ENCODE results near the gene SNX11.
"Not testable (repeated sequence)": the region's sequence is repeated elsewhere in the genome, so short reads cannot be mapped to it uniquely, and the experiment has no call there.

The SNX11 gene, protein sequence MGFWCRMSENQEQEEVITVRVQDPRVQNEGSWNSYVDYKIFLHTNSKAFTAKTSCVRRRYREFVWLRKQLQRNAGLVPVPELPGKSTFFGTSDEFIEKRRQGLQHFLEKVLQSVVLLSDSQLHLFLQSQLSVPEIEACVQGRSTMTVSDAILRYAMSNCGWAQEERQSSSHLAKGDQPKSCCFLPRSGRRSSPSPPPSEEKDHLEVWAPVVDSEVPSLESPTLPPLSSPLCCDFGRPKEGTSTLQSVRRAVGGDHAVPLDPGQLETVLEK

DNA sequence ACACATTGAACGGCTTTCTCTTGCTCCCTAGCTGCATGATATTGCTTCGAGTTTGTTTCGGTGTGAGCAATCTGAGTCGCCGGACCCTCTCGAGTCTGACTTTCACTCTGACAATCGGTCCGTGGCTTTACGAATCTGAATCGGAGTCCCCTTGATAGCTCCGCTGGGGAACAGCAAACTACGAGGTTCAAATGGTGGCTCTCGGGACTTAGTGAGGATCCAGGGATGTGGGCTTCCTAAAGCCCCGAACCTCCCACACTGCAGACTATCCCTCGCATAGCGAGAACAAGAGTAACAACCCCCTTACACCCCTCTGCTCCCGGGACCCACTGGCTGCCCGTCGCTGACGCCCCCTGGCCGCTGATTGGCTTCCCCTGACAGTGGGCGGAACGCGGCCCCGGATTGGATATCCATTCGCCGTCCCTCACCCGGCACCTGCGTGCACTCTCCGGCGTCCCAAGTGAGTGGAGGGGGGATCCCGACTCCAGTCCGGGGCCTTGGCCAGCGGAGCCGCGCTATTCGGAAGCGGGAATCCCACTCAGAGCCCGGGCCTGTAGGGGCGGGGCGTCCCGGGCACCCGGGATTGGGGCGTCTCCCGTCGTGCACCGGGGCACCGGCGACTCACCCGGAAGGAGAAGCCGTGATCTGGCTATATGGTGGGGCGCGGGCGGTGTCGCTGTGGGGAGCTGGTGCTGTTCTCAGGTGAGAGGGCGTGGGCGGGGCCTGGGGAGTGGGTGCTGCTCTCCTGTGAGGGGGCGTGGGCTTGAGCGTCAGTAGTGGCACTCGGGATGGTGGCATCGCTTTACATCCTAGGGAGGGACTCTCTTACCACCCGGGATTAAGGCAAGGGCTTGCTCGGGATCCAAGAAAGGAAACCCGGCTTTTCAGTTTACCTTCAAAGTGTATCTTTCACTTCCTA, at the start of gene SNX11:
Gene SNX11, plus strand, starts transcription at position 630 of the 919 bp plus-strand sequence. CDS start 4,278 bp downstream, outside the sequence.
- DNase-seq (ENCODE audit: low read depth in 2 of 2), result peak; percentile 62 to 66

DNA sequence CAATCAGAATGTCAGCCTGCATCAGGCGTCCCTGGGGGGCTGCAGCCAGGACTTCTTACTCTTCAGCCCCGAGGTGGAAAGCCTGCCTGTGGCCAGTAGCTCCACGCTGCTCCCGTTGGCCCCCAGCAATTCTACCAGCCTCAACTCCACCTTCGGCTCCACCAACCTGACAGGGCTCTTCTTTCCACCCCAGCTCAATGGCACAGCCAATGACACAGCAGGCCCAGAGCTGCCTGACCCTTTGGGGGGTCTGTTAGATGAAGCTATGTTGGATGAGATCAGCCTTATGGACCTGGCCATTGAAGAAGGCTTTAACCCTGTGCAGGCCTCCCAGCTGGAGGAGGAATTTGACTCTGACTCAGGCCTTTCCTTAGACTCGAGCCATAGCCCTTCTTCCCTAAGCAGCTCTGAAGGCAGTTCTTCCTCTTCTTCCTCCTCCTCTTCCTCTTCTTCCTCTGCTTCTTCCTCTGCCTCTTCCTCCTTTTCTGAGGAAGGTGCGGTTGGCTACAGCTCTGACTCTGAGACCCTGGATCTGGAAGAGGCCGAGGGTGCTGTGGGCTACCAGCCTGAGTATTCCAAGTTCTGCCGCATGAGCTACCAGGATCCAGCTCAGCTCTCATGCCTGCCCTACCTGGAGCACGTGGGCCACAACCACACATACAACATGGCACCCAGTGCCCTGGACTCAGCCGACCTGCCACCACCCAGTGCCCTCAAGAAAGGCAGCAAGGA, 49.0 kb upstream of the SNX11 start:
- DNase-seq (ENCODE audit: low read depth in 2 of 2), result no peak

DNA sequence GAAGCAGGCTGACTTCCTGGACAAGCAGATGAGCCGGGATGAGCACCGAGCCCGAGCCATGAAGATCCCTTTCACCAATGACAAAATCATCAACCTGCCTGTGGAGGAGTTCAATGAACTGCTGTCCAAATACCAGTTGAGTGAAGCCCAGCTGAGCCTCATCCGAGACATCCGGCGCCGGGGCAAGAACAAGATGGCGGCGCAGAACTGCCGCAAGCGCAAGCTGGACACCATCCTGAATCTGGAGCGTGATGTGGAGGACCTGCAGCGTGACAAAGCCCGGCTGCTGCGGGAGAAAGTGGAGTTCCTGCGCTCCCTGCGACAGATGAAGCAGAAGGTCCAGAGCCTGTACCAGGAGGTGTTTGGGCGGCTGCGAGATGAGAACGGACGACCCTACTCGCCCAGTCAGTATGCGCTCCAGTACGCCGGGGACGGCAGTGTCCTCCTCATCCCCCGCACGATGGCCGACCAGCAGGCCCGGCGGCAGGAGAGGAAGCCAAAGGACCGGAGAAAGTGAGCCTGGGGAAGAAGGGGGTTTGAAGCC, 48.4 kb upstream of the SNX11 start:
- DNase-seq (ENCODE audit: low read depth in 2 of 2), result no peak

DNA sequence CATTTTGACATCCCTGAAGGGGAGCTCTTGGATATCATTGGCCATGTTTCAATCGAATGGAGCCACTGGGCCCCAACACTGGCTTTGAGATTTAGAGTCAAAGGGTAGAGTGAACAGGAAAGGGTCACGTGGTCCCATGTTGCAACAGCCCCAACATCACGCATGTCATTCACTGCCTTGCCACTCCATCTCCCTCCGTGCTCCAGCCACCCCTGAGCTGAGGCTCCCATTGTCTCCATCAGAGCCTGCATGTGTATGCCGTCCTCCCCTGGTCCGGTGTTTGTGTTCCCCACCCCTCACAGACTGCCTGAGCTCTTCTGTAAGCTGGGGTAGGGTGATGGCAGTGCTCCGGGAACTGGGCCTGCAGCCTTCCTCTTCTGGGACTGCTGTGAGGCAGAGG, 47.3 kb upstream of the SNX11 start:
- no peak for DNase-seq (ENCODE audit: low read depth in 2 of 2)

DNA sequence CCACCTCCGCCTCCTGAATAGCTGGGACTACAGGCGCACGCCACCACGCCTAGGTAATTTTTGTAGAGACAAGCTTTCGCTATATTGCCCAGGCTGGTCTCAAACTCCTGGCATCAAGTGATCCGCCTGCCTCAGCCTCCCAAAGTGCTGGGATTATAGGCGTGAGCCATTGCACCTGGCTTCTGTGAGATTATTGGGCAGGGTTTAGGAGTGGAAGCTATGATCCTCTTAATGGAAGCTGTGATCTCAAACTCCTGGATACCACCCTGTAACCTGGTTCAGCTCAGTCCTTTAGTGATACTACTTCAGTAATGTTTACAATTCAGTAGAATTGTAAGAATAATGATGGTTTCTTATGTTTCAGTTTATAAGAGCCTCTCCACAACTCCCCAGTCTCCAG, 45.3 kb upstream of the SNX11 start:
- DNase-seq (ENCODE audit: low read depth in 2 of 2), result no peak

DNA sequence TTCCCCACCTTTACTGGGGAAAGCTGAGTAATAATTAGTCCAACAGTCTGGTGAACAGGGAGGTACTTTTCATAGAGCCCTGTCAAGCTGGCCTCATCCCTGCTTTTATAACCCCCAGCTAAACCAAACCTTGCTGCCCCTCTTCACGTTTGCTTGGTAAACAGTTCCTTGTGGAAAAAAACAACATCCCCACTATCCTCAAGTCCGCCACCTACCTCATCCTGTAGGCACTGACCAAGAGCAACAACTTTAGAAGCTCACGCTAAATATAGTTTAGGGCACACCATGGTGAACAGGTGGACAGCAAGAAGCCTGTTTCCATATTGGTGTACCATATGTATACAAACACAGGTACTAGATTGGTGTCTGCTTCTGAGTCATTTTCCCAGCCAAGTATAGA, 42.9 kb upstream of the SNX11 start:
- no peak for DNase-seq (ENCODE audit: low read depth in 2 of 2)

DNA sequence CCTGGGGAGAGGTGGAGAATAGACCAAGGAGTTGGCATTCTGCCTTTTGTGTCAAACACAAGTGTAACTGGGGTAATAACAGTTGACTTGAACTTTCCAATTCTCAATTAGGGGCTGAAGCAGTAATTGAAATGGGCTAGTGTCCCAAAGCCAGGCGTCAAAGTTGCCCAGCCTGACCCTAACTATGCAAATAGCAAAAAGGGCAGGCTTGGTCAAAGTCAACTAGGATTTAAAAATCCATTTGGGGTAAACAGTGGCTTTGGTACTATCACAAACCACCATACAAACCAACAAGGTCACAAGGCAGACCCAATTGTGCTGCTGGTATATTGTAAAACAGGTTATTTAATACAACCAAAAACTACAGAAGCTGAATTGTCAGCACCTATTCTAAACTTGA, 41.4 kb upstream of the SNX11 start:
- no peak for DNase-seq (ENCODE audit: low read depth in 2 of 2)

DNA sequence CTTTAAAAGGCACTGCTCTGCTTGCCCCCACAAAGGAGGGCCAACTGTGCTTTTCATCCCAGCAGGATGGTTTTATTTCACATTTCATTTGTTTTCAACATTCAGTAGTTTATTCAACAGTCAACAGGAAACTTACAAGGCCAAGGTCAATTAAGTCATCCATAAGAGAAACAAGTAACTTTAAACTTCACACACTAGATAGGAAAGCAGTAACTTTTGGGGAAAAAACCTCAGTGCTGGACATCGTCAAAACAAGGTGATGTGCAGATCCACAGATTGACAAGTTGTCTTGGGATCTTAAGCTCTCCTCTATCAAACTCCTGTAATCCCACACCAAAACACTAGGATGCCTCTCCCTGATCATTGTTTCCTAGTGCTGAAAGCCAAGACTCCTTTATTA, 40.9 kb upstream of the SNX11 start:
- DNase-seq (ENCODE audit: low read depth in 2 of 2), result no peak

DNA sequence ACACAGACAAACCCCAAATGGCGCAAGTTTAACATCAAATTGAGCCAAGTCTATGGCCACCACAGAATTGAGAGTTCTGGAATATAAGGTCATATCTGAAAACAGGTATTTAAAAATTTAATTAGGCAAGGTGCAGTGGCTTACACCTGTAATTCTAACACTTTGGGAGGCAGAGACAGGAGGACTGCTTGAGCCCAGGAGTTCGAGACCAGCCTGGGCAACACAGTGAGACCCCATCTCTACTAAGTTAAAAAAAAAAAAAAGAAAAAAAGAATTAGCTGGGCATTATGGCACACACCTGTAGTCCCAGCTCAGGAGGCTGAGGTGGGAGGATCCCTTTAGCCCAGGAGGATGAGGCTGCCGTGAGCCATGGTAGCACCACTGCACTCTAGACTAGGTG, 40.3 kb upstream of the SNX11 start:
- no peak for DNase-seq (ENCODE audit: low read depth in 2 of 2)

DNA sequence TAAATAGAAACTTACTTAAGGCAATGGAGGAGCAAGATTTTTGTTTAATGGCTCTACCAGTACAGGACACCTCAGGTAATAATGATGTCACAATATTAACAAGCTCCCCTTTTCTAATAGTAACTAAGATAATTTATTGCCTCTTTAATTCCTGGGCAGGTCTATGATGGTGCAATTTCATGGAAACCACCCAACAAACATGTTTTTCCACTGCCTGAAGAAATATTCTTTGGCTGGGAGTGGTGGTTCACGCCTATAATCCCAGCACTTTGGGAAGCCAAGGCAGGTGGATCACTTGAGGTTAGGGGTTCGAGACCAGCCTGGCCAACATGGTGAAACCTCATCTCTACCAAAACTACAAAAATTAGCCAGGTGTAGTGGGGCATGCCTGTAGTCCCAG, 39.8 kb upstream of the SNX11 start:
- not testable (repeated sequence) for DNase-seq (ENCODE audit: low read depth in 2 of 2)

DNA sequence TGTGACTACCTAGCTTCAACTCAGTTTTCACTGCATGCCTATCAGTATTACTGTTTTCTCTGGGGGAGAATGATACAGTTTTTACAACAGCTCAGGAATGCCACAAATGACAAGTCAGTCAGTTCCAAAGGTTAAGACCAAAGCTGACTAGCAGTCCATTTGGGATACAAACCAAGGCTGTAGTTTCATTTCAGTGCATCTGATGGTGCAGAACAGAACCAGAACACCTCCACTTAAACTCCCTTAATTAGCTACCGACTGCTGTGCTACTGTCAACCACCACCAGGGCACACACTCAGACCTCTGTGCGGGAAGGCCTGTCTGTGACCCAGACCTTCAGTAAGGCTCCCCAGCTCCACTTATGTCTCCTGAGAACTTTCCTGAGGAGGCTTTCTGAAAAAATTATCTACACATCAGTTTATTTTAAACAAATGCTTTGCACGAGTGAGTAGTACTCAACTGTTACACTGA, 39.0 kb upstream of the SNX11 start:
- no peak for DNase-seq (ENCODE audit: low read depth in 2 of 2)

DNA sequence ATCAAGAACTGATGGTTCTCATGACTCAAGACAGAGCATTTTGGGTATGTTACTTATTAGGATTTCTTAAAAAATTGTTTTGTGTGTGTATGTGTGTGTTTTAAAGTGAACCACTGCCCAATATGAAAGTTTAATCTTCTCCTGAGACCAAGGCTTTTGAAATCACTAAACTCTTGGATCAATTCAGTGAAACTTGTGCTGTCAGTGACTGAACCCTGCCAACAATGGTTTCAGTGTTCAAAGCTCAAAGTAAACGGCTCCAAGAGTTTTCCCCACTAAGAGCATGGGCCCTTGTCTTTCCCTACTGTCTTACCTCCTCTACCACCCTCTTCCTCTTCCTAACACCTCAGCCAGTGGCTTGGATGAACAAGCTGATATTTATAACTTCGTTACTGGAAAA, 37.4 kb upstream of the SNX11 start:
- DNase-seq (ENCODE audit: low read depth in 2 of 2), result no peak

DNA sequence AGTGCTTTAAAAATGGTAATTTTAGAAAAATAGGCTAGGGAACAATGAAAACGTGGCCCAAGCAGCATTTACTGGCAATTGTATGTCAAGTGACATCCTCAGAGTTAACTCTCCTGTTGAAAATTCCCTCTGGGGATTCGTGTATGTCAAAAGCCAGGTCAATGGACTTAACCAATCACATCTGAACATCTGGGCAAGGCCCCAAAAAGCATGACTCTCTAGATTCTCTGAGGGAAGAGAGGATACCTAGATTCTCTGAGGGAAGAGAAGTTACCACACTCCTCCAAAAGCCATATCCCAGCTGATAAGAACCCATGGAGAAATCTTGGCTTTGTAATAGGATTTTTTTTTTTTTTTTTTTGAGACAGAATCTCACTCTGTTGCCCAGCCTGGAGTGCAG, 35.9 kb upstream of the SNX11 start:
- no peak for DNase-seq (ENCODE audit: low read depth in 2 of 2)

DNA sequence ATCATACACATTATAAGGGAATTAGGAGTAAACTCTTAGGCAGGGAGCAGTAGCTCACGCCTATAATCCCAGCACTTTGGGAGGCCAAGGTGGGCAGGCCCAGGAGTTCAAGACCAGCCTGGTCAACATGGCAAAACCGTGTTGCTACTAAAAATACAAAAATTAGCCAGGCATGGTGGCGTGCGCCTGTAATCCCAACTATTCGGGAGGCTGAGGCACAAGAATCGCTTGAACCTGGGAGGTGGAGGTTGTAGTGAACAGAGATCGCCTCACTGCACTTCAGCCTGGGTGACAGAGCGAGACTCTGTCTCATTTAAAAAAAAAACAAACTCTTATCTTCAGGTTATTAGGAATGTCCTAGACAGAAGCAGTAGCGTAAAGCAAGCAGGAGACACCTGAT, 34.8 kb upstream of the SNX11 start:
- DNase-seq (ENCODE audit: low read depth in 2 of 2), result not testable (repeated sequence)

DNA sequence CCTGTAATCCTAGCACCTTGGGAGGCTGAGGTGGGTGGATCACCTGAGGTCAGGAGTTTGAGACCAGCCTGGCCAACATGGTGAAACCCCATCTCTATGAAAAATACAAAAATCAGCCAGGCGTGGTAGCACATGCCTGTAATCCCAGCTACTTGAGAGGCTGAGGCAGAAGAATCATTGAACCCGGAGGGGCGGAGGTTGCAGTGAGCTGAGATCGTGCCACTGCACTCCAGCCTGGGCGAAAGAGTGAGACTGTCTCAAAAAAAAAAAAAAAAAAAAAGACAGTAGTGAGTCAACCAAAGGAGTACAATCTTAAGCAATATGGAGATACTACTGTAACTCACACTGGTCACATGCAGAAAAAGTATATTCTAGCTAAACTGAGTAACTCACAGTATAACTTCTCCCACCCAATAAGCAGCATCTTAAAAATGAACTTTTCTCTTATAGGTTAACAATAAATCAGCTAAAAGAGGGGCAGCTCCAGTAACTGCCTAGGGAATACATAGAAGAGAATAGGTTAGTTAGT, 33.9 kb upstream of the SNX11 start:
- DNase-seq (ENCODE audit: low read depth in 2 of 2), result not testable (repeated sequence)

DNA sequence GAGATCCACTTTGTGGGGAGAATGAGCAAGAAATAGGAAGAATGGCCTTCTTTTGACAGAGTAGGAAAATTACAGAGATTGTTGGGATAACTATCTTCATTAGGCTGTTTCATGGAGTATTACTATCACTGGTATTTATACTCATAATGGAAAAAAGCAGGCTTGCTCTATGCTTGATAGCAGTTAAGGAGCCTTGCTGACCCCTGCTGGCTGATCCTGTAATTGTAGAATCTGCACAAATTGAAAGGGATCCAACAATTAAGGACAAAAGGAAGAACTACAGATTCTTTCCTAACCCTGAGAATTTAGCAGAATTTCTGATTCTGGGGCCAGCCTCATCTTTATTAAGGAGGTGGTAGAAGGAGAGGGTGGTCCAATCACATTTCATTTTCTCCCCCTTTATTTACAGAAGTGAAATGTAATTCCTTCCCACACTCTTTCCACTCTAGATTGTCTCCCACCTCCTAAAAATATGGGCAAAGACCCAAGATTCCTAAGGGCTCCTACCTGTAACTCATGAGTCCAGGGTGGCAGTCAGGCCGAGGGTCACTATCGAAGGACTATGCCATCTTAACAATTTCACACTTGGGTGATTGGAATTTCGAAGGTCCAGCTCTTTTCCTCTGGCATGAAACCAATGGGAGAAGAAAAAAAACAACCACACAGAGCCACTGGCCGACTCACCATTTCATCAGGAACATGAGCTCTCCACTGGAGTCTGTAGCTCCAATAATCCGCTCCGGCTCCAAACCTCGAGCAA, 33.1 kb upstream of the SNX11 start:
- DNase-seq (ENCODE audit: low read depth in 2 of 2), result peak; percentile 60 to 63

DNA sequence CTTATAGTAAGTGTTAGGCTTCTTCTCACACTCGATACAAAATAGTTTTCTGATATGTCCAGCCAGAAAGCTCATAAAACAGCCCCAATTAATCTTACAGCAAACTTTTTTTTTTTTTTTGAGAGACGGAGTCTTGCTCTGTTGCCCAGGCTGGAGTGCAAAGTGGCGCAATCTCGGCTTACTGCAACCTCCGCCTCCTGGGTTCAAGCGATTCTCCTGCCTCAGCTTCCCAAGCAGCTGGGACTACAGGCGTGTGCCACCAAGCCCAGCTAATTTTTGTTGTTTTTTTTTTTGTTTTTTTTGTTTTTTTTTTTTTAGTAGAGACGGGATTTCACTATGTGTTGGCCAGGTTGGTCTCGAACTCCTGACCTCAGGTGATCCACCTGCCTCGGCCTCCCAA, 30.4 kb upstream of the SNX11 start:
- not testable (repeated sequence) for DNase-seq (ENCODE audit: low read depth in 2 of 2)

DNA sequence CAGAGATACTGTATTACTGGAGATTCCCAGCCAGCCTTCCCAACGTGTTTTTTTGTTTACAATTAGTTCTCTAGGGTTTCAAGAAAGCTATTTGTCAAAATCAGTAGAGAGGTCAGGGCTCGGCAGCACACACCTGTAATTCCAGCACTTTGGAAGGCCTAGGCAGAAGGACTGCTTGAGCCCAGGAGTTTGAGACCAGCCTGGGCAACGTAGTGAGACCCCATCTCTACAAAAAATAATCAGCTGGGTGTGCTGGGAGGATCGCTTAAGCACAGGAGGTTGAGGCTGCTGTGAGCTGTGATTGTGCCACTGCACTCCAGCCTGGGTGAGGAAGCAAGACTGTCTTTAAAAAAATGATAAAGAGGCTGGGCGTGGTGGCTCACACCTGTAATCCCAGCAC, 25.7 kb upstream of the SNX11 start:
- DNase-seq (ENCODE audit: low read depth in 2 of 2), result no peak

DNA sequence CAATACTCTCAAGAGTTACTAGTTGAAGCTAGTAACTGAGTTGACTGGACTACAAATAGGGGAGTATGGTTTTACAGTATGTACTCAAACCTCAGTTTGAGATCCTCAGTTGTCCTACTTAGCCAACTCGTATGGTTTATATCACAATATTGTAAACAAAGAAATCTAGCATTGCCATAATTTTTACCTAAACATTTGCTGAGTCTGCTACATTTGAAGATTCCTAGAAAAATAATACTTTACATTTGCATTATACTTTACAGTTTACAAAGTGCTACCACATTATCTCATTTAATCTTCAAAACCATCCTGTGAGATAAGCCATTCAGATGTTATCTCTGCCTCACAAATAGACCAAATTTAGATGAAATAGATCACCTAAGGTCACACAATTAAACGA, 22.6 kb upstream of the SNX11 start:
- no peak for DNase-seq (ENCODE audit: low read depth in 2 of 2)

DNA sequence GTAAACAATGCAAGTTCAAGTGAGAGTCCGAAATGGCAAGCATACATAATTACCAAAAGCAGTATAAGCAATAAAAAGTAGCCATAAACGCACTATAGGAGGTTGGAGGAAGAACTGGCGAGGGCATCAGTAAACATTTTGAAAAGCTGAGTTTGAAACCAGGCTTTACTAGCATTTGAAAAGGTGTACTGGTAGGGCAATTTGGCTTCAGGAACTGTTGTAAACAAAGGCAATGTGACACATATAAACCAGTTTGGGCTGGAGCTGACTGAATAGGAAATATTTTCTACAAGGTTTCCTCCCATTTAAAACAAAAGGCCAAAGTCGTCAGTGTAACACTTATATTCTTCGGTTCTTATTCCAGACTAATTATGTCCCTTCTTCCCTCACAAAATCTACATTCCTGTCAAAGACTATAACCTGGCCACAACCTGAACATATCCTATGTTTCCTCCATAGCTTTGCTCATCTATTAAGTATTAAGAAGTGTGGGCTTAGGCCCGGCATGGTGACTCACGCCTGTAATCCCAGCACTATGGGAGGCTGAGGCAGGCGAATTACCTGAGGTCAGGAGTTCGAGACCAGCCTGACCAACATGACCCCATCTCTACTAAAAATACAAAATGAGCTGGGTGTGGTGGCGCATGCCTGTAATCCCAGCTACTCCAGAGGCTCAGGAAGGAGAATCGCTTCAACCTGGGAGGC, 14.1 kb upstream of the SNX11 start:
- DNase-seq (ENCODE audit: low read depth in 2 of 2), result no peak
